Muscle layer of duodenum (tissue), 2 donors: ENCODE data around the gene AKAP8.

Experiments
- H3K27ac ChIP-seq: one replicate; pipeline ENCODE4 v1.7.0; 2013; ENCODE audit warnings: mild to moderate bottlenecking, low read length
- H3K27me3 ChIP-seq: one replicate; pipeline ENCODE4 v1.7.0; 2013; ENCODE audit warnings: low read depth, mild to moderate bottlenecking, control low read depth, low read length
- H3K36me3 ChIP-seq, 2 donors: one replicate each; pipeline ENCODE4 v1.7.0; 2013; ENCODE audit warnings: low read length in 2 of 2, control low read depth in 1 of 2, mild to moderate bottlenecking in 1 of 2; ENCODE audit not compliant: insufficient read depth in 2 of 2, control insufficient read depth in 1 of 2
- H3K4me1 ChIP-seq, 2 donors: one replicate each; pipeline ENCODE4 v1.7.0; 2013; ENCODE audit warnings: low read length in 2 of 2, mild to moderate bottlenecking in 2 of 2, control low read depth in 1 of 2, moderate library complexity in 1 of 2; ENCODE audit not compliant: insufficient read depth in 2 of 2, control insufficient read depth in 1 of 2
- H3K4me3 ChIP-seq, 2 donors: one replicate each; pipeline ENCODE4 v1.7.0; 2013; ENCODE audit warnings: low read length in 2 of 2, low read depth in 1 of 2, mild to moderate bottlenecking in 1 of 2
- H3K9me3 ChIP-seq, 2 donors: one replicate each; pipeline ENCODE4 v1.7.0; 2013; ENCODE audit warnings: low read length in 2 of 2, control low read depth in 1 of 2, mild to moderate bottlenecking in 1 of 2; ENCODE audit not compliant: control insufficient read depth in 1 of 2
- donor health status: healthy.

The AKAP8 gene

DNA sequence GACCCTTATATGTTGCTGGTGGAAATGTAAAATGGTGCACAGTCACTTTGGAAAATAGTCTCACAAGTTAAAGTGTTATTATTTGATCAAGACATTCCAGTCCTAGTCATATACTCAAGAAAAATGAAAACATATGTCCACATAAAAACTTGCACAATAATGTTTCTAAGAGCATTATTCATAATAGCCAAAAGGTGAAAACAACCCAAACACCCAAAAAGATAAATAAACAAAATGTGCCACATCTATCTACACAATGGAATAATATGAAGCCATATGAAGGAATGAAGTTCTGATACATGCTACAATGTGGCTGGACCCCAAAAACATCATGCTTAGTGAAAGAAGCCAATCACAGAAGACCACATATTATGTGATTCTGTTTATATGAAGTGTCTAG, 14.4 kb upstream of the AKAP8 start:
- no peaks in the 10 kb centered on the region for H3K27me3 ChIP-seq
- H3K9me3 ChIP-seq: no peaks in the 10 kb centered on the region
- peaks cover 37 to 55% of the 10 kb centered on the region in 2 donors for H3K36me3 ChIP-seq
- H3K4me1 ChIP-seq: peaks cover 0 to 4% of the 10 kb centered on the region in 2 donors
- no peak overlapping the region for H3K27ac ChIP-seq
- no peak overlapping the region for H3K4me3 ChIP-seq

GRCh38 chr19:15390814-15391213, 11.2 kb upstream of the AKAP8 start:
- H3K27ac ChIP-seq: no peak overlapping the region
- H3K27me3 ChIP-seq: no peaks in the 10 kb centered on the region
- peaks cover 13 to 23% of the 10 kb centered on the region in 2 donors for H3K36me3 ChIP-seq
- peaks cover 0 to 4% of the 10 kb centered on the region in 2 donors for H3K4me1 ChIP-seq
- H3K4me3 ChIP-seq: no peak overlapping the region
- H3K9me3 ChIP-seq: no peaks in the 10 kb centered on the region

DNA sequence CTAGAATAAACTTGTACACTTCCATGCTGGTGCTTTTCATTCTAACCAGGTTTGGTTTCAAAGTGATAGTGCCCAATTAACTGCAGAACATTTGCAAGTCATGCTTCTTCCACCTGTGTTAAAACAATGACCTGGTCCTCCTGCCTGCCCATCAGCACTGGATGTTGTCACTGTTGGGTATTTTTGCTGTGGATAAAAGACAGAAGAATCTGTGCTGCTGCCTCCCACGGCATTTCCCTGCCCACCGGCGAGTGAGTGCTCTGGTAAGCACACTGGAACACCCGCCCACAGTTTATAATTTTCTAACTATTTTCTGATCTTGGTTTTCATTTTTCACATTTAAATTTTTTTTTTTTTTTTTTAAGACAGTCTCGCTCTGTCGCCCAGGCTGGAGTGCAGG, 2.3 kb upstream of the AKAP8 start:
- Histone ChIP-seq H3K4me1 (peaks cover 4 to 22% of the 10 kb centered on the region in 2 donors), H3K27me3 (no peaks in the 10 kb centered on the region), H3K4me3 (no peak overlapping the region), H3K9me3 (no peaks in the 10 kb centered on the region), H3K36me3 (peaks cover 0 to 6% of the 10 kb centered on the region in 2 donors), H3K27ac (no peak overlapping the region)

- no peak overlapping the region for H3K4me3 ChIP-seq
- H3K36me3 ChIP-seq: peaks cover 0 to 6% of the 10 kb centered on the region in 2 donors
- no peaks in the 10 kb centered on the region for H3K27me3 ChIP-seq
- peaks cover 4 to 25% of the 10 kb centered on the region in 2 donors for H3K4me1 ChIP-seq
- H3K9me3 ChIP-seq: no peaks in the 10 kb centered on the region
- no peak overlapping the region for H3K27ac ChIP-seq
Measured at GRCh38 chr19:15381429-15381828, 1.8 kb upstream of the AKAP8 start.

DNA sequence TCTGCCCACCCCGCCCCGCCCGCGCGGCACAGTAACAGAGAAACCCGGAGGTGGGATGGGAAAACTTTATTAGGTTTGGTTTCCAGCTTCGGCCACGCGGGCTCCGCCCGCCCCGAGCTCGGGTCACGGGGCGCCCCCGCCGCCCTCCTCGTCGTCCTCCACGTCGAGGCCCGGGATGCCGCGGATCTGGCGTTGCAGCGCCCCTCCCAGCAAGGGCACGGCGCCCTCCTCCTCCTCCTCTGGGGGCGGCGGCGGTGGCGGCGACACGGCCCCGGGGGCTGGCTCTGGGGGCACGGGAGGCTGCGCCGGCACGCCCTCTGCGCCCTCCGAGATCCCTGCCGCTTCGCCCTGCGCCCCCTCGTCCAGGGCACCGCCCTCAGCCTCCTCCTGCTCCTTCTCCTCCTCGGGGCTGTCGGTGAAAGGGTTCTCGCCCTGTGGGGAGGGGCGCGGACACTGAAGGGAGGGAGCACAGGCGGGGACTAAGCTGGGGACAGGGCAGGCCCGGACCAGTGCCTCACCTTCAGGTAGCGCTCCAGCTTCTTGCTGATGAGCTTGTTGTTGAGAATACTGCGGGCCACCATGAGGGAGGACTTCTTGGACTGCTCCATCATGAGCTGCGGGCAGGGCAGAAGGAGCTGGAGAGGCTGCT, 536 bp upstream of the AKAP8 start:
- Histone ChIP-seq H3K27me3 (no peaks in the 10 kb centered on the region), H3K36me3 (peaks cover 0 to 6% of the 10 kb centered on the region in 2 donors), H3K27ac (no peak overlapping the region), H3K4me1 (peaks cover 4 to 32% of the 10 kb centered on the region in 2 donors), H3K4me3 (peak overlapping the region; percentile 39 to 98), H3K9me3 (no peaks in the 10 kb centered on the region)

DNA sequence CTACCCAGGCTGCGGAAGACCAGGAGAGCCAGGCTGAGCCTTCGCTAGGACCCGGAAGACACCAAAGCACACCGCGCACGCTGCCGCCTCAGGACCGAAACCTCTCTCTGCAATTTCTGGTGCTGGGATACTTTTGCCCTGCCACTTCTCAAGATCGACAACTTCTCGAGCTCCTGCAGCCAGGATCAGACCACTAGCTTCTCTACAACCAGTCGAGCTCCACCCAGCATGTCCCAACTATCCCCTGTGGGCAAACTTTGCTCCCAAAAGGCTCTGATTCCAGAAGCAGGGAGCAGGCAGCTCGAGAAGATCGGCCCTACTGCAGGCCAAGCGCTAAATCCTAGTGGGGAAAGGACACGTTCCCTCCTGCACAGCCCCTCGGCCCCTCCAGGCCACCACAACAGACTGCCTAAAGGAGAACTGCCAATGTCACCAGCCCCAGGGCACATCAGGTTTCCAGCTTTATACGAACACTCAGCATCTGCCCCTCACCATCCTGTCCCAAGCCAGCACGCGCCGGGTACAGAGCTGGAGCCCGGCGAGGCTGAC, 979 bp downstream of the AKAP8 start:
- peaks cover 0 to 6% of the 10 kb centered on the region in 2 donors for H3K36me3 ChIP-seq
- H3K9me3 ChIP-seq: no peaks in the 10 kb centered on the region
- H3K27me3 ChIP-seq: no peaks in the 10 kb centered on the region
- peaks cover 4 to 46% of the 10 kb centered on the region in 2 donors for H3K4me1 ChIP-seq
- H3K4me3 ChIP-seq: peak overlapping the region; percentile 86 to 98
- H3K27ac ChIP-seq: peak overlapping the region; percentile 83

- H3K27ac ChIP-seq: no peak overlapping the region
- H3K36me3 ChIP-seq: peaks cover 21 to 39% of the 10 kb centered on the region in 2 donors
- H3K4me1 ChIP-seq: peaks cover 4 to 41% of the 10 kb centered on the region in 2 donors
- H3K9me3 ChIP-seq: no peaks in the 10 kb centered on the region
- no peak overlapping the region for H3K4me3 ChIP-seq
- H3K27me3 ChIP-seq: no peaks in the 10 kb centered on the region
Measured at GRCh38 chr19:15374796-15375440, 4.7 kb downstream of the AKAP8 start.

- Histone ChIP-seq H3K4me1 (peaks cover 4 to 41% of the 10 kb centered on the region in 2 donors), H3K36me3 (peaks cover 27 to 47% of the 10 kb centered on the region in 2 donors), H3K27ac (no peak overlapping the region), H3K9me3 (no peaks in the 10 kb centered on the region), H3K4me3 (no peak overlapping the region), H3K27me3 (no peaks in the 10 kb centered on the region)
Measured at GRCh38 chr19:15374105-15374651, 5.4 kb downstream of the AKAP8 start.

DNA sequence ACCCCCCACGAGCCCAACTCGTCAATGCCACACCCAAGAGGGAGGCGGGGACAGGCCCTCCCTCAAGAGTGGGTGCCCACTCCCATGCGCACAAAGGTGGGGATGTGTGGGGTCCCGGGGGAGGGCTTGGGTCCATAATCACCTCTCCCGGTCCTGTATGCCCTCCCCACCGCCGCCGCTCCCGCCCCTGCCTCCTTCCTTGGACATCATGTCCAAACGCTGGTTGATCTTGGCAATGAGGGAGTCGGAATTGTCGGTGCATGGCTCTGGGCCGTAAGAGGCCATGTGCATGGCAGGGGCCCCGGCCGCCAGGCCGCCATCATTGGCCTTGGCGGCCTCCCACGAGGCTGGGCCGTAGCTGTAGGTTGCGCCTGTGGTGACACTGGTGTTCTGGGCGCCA, 5.9 kb downstream of the AKAP8 start:
- peaks cover 4 to 41% of the 10 kb centered on the region in 2 donors for H3K4me1 ChIP-seq
- no peak overlapping the region for H3K27ac ChIP-seq
- peaks cover 32 to 48% of the 10 kb centered on the region in 2 donors for H3K36me3 ChIP-seq
- no peaks in the 10 kb centered on the region for H3K9me3 ChIP-seq
- H3K27me3 ChIP-seq: no peaks in the 10 kb centered on the region
- no peak overlapping the region for H3K4me3 ChIP-seq

- no peaks in the 10 kb centered on the region for H3K27me3 ChIP-seq
- peaks cover 2 to 38% of the 10 kb centered on the region in 2 donors for H3K4me1 ChIP-seq
- peaks cover 40 to 54% of the 10 kb centered on the region in 2 donors for H3K36me3 ChIP-seq
- H3K27ac ChIP-seq: no peak overlapping the region
- no peak overlapping the region for H3K4me3 ChIP-seq
- H3K9me3 ChIP-seq: no peaks in the 10 kb centered on the region
Measured at GRCh38 chr19:15372891-15373301, 6.7 kb downstream of the AKAP8 start.

GRCh38 chr19:15372470-15372869, 7.1 kb downstream of the AKAP8 start:
- Histone ChIP-seq H3K4me3 (no peak overlapping the region), H3K27ac (no peak overlapping the region), H3K9me3 (no peaks in the 10 kb centered on the region), H3K4me1 (peaks cover 0 to 34% of the 10 kb centered on the region in 2 donors), H3K36me3 (peaks cover 44 to 58% of the 10 kb centered on the region in 2 donors), H3K27me3 (no peaks in the 10 kb centered on the region)
